ENCODE data around the gene COL26A1. TPM values are rescaled to one million over a fixed set of nuclear protein-coding genes. Genes with fewer than 3 reads are reported as not detected.

The COL26A1 gene
- polyA plus RNA-seq, 1 donor from 2014 or later, result 36.6 TPM

GRCh38 chr7:101496017-101496416 lies 133.3 kb downstream of the COL26A1 start:
- H3K79me2 ChIP-seq (replicated peaks; ENCODE audit: insufficient read depth, low read length), result no peaks in the 10 kb centered on the region
- no peaks in the 10 kb centered on the region for H3K9me2 ChIP-seq (ENCODE audit: insufficient read depth, low read length)
- H3F3A ChIP-seq (ENCODE audit: insufficient read depth, low read length, poor library complexity, severe bottlenecking), result no peaks in the 10 kb centered on the region
- no peak overlapping the region for H3K9ac ChIP-seq (ENCODE audit: low read length)
- H3K27me3 ChIP-seq (ENCODE audit: insufficient read depth, low read depth, low read length), result no peaks in the 10 kb centered on the region
- no peaks in the 10 kb centered on the region for H3K36me3 ChIP-seq (ENCODE audit: insufficient read depth, low read length)
- no peak overlapping the region for H3K27ac ChIP-seq (ENCODE audit: low read length)
- TF ChIP-seq TAF1 (IDR thresholded peaks at IDR 0.05; ENCODE audit: low read depth) (no peak), EP300 (conservative IDR thresholded peaks at IDR 0.05; ENCODE audit: poor library complexity, severe bottlenecking) (no peak), MXI1 (conservative IDR thresholded peaks at IDR 0.05; ENCODE audit: poor library complexity, severe bottlenecking) (no peak), EZH2 (IDR thresholded peaks at IDR 0.05; ENCODE audit: borderline replicate concordance, insufficient read depth, low read length, poor library complexity, severe bottlenecking) (no peak), POLR2AphosphoS5 (IDR thresholded peaks at IDR 0.05) (no peak), SMC3 (conservative IDR thresholded peaks at IDR 0.05; ENCODE audit: poor library complexity) (no peak), RAD21 (conservative IDR thresholded peaks at IDR 0.05) (no peak)
- TF ChIP-seq, protein P1, sequence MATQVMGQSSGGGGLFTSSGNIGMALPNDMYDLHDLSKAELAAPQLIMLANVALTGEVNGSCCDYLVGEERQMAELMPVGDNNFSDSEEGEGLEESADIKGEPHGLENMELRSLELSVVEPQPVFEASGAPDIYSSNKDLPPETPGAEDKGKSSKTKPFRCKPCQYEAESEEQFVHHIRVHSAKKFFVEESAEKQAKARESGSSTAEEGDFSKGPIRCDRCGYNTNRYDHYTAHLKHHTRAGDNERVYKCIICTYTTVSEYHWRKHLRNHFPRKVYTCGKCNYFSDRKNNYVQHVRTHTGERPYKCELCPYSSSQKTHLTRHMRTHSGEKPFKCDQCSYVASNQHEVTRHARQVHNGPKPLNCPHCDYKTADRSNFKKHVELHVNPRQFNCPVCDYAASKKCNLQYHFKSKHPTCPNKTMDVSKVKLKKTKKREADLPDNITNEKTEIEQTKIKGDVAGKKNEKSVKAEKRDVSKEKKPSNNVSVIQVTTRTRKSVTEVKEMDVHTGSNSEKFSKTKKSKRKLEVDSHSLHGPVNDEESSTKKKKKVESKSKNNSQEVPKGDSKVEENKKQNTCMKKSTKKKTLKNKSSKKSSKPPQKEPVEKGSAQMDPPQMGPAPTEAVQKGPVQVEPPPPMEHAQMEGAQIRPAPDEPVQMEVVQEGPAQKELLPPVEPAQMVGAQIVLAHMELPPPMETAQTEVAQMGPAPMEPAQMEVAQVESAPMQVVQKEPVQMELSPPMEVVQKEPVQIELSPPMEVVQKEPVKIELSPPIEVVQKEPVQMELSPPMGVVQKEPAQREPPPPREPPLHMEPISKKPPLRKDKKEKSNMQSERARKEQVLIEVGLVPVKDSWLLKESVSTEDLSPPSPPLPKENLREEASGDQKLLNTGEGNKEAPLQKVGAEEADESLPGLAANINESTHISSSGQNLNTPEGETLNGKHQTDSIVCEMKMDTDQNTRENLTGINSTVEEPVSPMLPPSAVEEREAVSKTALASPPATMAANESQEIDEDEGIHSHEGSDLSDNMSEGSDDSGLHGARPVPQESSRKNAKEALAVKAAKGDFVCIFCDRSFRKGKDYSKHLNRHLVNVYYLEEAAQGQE (IDR thresholded peaks at IDR 0.05; ENCODE audit: borderline replicate concordance), result no peak
- TF ChIP-seq, protein P2, sequence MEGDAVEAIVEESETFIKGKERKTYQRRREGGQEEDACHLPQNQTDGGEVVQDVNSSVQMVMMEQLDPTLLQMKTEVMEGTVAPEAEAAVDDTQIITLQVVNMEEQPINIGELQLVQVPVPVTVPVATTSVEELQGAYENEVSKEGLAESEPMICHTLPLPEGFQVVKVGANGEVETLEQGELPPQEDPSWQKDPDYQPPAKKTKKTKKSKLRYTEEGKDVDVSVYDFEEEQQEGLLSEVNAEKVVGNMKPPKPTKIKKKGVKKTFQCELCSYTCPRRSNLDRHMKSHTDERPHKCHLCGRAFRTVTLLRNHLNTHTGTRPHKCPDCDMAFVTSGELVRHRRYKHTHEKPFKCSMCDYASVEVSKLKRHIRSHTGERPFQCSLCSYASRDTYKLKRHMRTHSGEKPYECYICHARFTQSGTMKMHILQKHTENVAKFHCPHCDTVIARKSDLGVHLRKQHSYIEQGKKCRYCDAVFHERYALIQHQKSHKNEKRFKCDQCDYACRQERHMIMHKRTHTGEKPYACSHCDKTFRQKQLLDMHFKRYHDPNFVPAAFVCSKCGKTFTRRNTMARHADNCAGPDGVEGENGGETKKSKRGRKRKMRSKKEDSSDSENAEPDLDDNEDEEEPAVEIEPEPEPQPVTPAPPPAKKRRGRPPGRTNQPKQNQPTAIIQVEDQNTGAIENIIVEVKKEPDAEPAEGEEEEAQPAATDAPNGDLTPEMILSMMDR (IDR thresholded peaks at IDR 0.05; ENCODE audit: poor library complexity, severe bottlenecking), result no peak
- H3K4me2 ChIP-seq (ENCODE audit: low read length), result no peak overlapping the region
- H3K9me3 ChIP-seq (ENCODE audit: low read length), result no peaks in the 10 kb centered on the region
- H3K4me3 ChIP-seq (ENCODE audit: low read length), result no peak overlapping the region
- no peak overlapping the region for H2AFZ ChIP-seq (ENCODE audit: low read depth, low read length)
- no peaks in the 10 kb centered on the region for H4K20me1 ChIP-seq (ENCODE audit: insufficient read depth)

DNA sequence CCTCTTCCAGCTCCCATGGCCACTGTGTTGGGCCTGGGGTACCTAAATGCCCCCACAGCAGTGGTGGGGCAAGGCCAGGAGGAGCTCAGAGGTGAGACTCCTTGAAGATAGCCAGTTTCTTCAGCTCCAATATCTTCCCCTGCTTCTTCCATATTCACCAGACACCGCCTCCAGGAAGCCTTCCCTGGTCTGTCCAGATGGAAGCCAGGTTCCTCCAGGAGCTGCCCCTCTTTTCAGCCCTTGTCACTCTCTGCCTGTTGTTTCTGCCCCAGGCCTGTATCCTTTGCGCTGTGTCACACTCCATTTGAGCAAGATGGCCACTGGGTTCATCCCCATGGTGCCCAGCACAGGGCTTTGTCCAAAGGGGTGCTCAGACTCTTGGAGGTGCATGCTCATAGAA lies 138.7 kb downstream of the COL26A1 start:
- H2AFZ ChIP-seq (ENCODE audit: low read depth, low read length), result no peak overlapping the region
- H3K27ac ChIP-seq (ENCODE audit: low read length), result no peak overlapping the region
- no peaks in the 10 kb centered on the region for H3K79me2 ChIP-seq (replicated peaks; ENCODE audit: insufficient read depth, low read length)
- TF ChIP-seq EP300 (conservative IDR thresholded peaks at IDR 0.05; ENCODE audit: poor library complexity, severe bottlenecking) (no peak), EZH2 (IDR thresholded peaks at IDR 0.05; ENCODE audit: borderline replicate concordance, insufficient read depth, low read length, poor library complexity, severe bottlenecking) (no peak), MXI1 (conservative IDR thresholded peaks at IDR 0.05; ENCODE audit: poor library complexity, severe bottlenecking) (no peak), SMC3 (conservative IDR thresholded peaks at IDR 0.05; ENCODE audit: poor library complexity) (no peak), POLR2AphosphoS5 (IDR thresholded peaks at IDR 0.05) (no peak), TAF1 (IDR thresholded peaks at IDR 0.05; ENCODE audit: low read depth) (no peak), RAD21 (conservative IDR thresholded peaks at IDR 0.05) (no peak)
- TF ChIP-seq, protein P2 (IDR thresholded peaks at IDR 0.05; ENCODE audit: poor library complexity, severe bottlenecking), result no peak
- TF ChIP-seq, protein P1 (IDR thresholded peaks at IDR 0.05; ENCODE audit: borderline replicate concordance), result no peak
- H3F3A ChIP-seq (ENCODE audit: insufficient read depth, low read length, poor library complexity, severe bottlenecking), result no peaks in the 10 kb centered on the region
- H3K4me2 ChIP-seq (ENCODE audit: low read length), result no peak overlapping the region
- no peak overlapping the region for H3K9ac ChIP-seq (ENCODE audit: low read length)
- no peak overlapping the region for H3K4me3 ChIP-seq (ENCODE audit: low read length)
- H3K9me2 ChIP-seq (ENCODE audit: insufficient read depth, low read length), result no peaks in the 10 kb centered on the region
- no peaks in the 10 kb centered on the region for H4K20me1 ChIP-seq (ENCODE audit: insufficient read depth)
- no peaks in the 10 kb centered on the region for H3K9me3 ChIP-seq (ENCODE audit: low read length)
- H3K36me3 ChIP-seq (ENCODE audit: insufficient read depth, low read length), result no peaks in the 10 kb centered on the region
- no peaks in the 10 kb centered on the region for H3K27me3 ChIP-seq (ENCODE audit: insufficient read depth, low read depth, low read length)

Measured in neural cell (in vitro differentiated cells).